Posterior vena cava (tissue), 2 donors: ENCODE measurements around the gene LST1. TPM values are rescaled to one million over a fixed set of nuclear protein-coding genes. Genes with fewer than 3 reads are reported as not detected.

Source experiments
- DNase-seq: peaks from one replicate; pipeline ENCODE4 v3.0.0-alpha.2; 2020; ENCODE audit warnings: low spot score
- intact Hi-C, 2 donors: fragments of 100-400 bp; cut with DNase I; formaldehyde crosslinking; loops; one replicate each; pipeline versions ENCODE4 v1.14.1 to v1.14.2; 2022 to 2023
- total RNA-seq, 2 donors: library from RNA; stranded (reverse); fragmentation: NEBNext Ultra II Directional; extraction: Animal tissue kit (Norgen Biotek cat#: 25700); gene quantifications; one replicate each; pipeline ENCODE4 v1.2.1, GENCODE V29; 2021
- donor health status: DM: yes; HTN: yes; CAD: no.
- donor health status: DM: yes; HTN: yes; CAD: no.

The LST1 gene
- total RNA-seq, 2 donors from 2014 or later, result 9.2 to 24.8 TPM

GRCh38 chr6:31558631-31559500 is 27.2 kb upstream of the LST1 start:
- no peak for DNase-seq
- intact Hi-C loops, result no loop called here

GRCh38 chr6:31559606-31559957 is 26.5 kb upstream of the LST1 start:
- no peak for DNase-seq
- intact Hi-C loops, result no loop called here

GRCh38 chr6:31559958-31560696 is 25.9 kb upstream of the LST1 start:
- intact Hi-C loops, result no loop called here
- peak; percentile 86 for DNase-seq

GRCh38 chr6:31560697-31561058 is 25.4 kb upstream of the LST1 start:
- intact Hi-C loops, result no loop called here
- no peak for DNase-seq

GRCh38 chr6:31567531-31568370 is 18.3 kb upstream of the LST1 start:
- DNase-seq, result no peak
- intact Hi-C loops, result no loop called here

GRCh38 chr6:31568537-31568961 is 17.5 kb upstream of the LST1 start:
- intact Hi-C loops, result no loop called here
- no peak for DNase-seq

GRCh38 chr6:31569861-31570536 is 16.1 kb upstream of the LST1 start:
- intact Hi-C loops, result no loop called here

GRCh38 chr6:31572041-31572911 is 13.8 kb upstream of the LST1 start, which contains the start of gene LTA:
LTA (plus strand) TSS chr6:31572289; CDS start chr6:31572743, 454 bp downstream.
- no peak for DNase-seq
- intact Hi-C loops, result no loop called here

More at GRCh38 chr6:31569861-31570536, 16.1 kb upstream of the LST1 start:
- DNase-seq, result no peak

- intact Hi-C loops, result no loop called here
Observed at GRCh38 chr6:31573239-31574105, 12.6 kb upstream of the LST1 start.

GRCh38 chr6:31574106-31575061 is 11.7 kb upstream of the LST1 start:
- intact Hi-C loops, result no loop called here
- DNase-seq, result no peak

More at GRCh38 chr6:31573239-31574105, 12.6 kb upstream of the LST1 start:
- DNase-seq, result no peak

GRCh38 chr6:31575335-31575901 is 10.7 kb upstream of the LST1 start, which contains the start of gene TNF:
TNF (plus strand) TSS chr6:31575565; CDS start chr6:31575742, 177 bp downstream.
- intact Hi-C loops, result no loop called here
- DNase-seq, result peak; percentile 85

GRCh38 chr6:31575952-31576685 is 10.0 kb upstream of the LST1 start:
- DNase-seq, result no peak
- intact Hi-C loops, result loop anchor here in 1 of 2 donors (1.0 kb wide), 1 partner anchor 38 kb away; no protein-coding TSS in a partner anchor

GRCh38 chr6:31576897-31577578 is 9.0 kb upstream of the LST1 start:
- intact Hi-C loops, result loop anchor here in 1 of 2 donors (1.0 kb wide), 1 partner anchor 37 kb away; no protein-coding TSS in a partner anchor
- DNase-seq, result no peak

GRCh38 chr6:31577579-31577966 is 8.5 kb upstream of the LST1 start:
- intact Hi-C loops, result no loop called here
- DNase-seq, result no peak
